Suprapubic skin (tissue), 4 donors: ENCODE measurements around the gene SWAP70. TPM values are rescaled to one million over a fixed set of nuclear protein-coding genes. Genes with fewer than 3 reads are reported as not detected.

Source experiments
- DNase-seq, 2 donors: peaks; one replicate each; pipeline ENCODE4 v3.0.0-alpha.2; 2019; ENCODE audit warnings: low spot score in 2 of 2
- H3K27ac ChIP-seq: fragments of 200-600 bp; sonication (generic); one replicate; pipeline ENCODE4 v1.5.1; 2019
- H3K27me3 ChIP-seq: fragments of 200-600 bp; sonication (generic); one replicate; pipeline ENCODE4 v1.5.1; 2019
- H3K36me3 ChIP-seq: fragments of 200-600 bp; sonication (generic); one replicate; pipeline ENCODE4 v1.5.1; 2019
- H3K4me1 ChIP-seq: fragments of 200-600 bp; sonication (generic); one replicate; pipeline ENCODE4 v1.5.1; 2019
- H3K4me3 ChIP-seq: fragments of 200-600 bp; sonication (generic); one replicate; pipeline ENCODE4 v1.5.1; 2019; ENCODE audit warnings: mild to moderate bottlenecking
- H3K9me3 ChIP-seq: fragments of 200-600 bp; sonication (generic); one replicate; pipeline ENCODE4 v1.5.1; 2019
- CTCF ChIP-seq, 2 donors: fragments of 200-600 bp in 1 of 2; fragments of 450-650 bp in 1 of 2; sonication (generic) in 1 of 2; IDR thresholded peaks; one replicate each; pipeline ENCODE4 v1.5.1; 2016 to 2019; ENCODE audit warnings: antibody characterized with exemption in 2 of 2, mild to moderate bottlenecking in 1 of 2, moderate library complexity in 1 of 2
- EP300 ChIP-seq: sonication (generic); formaldehyde crosslinking; IDR thresholded peaks from one replicate; pipeline ENCODE4 v1.6.1; 2017; ENCODE audit warnings: antibody characterized with exemption
- POLR2A ChIP-seq, 2 donors: fragments of 450-650 bp; IDR thresholded peaks; one replicate each; pipeline ENCODE4 v1.6.1; 2017; ENCODE audit warnings: antibody characterized with exemption in 2 of 2, mild to moderate bottlenecking in 2 of 2, moderate library complexity in 2 of 2
- POLR2AphosphoS5 ChIP-seq, 3 donors: sonication (generic); formaldehyde crosslinking; IDR thresholded peaks; one replicate each; pipeline ENCODE4 v1.6.1; 2017; ENCODE audit warnings: antibody characterized with exemption in 3 of 3
- WGBS: methylation state at CpG from one replicate; pipeline ENCODE4 v1.1.5; 2018; 5-methylcytosine and 5-hydroxymethylcytosine counted together
- total RNA-seq, 4 donors: library from RNA; depleted of rRNA; stranded (reverse); fragments of >200 nt; gene quantifications; one replicate each; pipeline ENCODE4 v1.1.0, GENCODE V29; 2016

The SWAP70 gene
- total RNA-seq, 4 donors from 2014 or later = 27.6 to 64.9 (median 35.8) TPM

DNA sequence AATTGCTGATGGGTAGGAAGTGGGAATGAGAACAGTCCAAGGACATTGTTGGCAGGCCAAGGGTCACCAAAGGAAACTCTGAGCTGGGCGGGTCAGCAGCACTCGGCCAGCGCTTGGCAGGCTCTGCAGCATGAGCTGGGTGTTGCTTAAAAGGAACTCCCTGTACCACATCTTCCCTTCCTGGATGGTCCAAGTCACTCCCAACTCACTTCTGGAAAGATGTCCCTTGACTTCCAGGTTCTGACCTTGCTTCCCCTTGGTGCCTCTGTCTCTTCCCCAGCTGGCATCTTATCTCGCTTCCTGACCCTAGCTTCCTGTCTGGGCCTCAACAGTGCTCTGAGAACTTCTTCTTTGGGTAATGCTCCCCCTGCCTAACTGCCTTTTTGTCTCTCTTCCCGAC lies 24.8 kb upstream of the SWAP70 start:
- peaks cover 15% of the 10 kb centered on the region for H3K4me1 ChIP-seq
- WGBS = 57% methylated on average over 5 of the region's 5 CpGs
- DNase-seq = peak in 1 of 2 donors; percentile 80
- no peaks in the 10 kb centered on the region for H3K36me3 ChIP-seq
- H3K4me3 ChIP-seq = no peak overlapping the region
- no peaks in the 10 kb centered on the region for H3K27me3 ChIP-seq
- H3K27ac ChIP-seq = peak overlapping the region; percentile 45
- TF ChIP-seq CTCF (IDR thresholded peaks at IDR 0.05) (no peak), POLR2AphosphoS5 (IDR thresholded peaks at IDR 0.05) (peak in 1 of 3 donors; percentile 21)
- H3K9me3 ChIP-seq = no peaks in the 10 kb centered on the region

- peaks cover 15% of the 10 kb centered on the region for H3K4me1 ChIP-seq
- H3K4me3 ChIP-seq = no peak overlapping the region
- H3K9me3 ChIP-seq = no peaks in the 10 kb centered on the region
- TF ChIP-seq POLR2AphosphoS5 (IDR thresholded peaks at IDR 0.05) (no peak), POLR2A (IDR thresholded peaks at IDR 0.05) (no peak), CTCF (IDR thresholded peaks at IDR 0.05) (no peak)
- 84% methylated on average over 4 of the region's 4 CpGs for WGBS
- H3K27ac ChIP-seq = peak overlapping the region; percentile 45
- no peaks in the 10 kb centered on the region for H3K36me3 ChIP-seq
- no peaks in the 10 kb centered on the region for H3K27me3 ChIP-seq
- DNase-seq = peak in 1 of 2 donors; percentile 48
Observed at GRCh38 chr11:9639985-9640384, 23.9 kb upstream of the SWAP70 start.

- Histone ChIP-seq H3K27ac (no peak overlapping the region), H3K4me3 (no peak overlapping the region), H3K4me1 (peaks cover 15% of the 10 kb centered on the region), H3K36me3 (no peaks in the 10 kb centered on the region), H3K9me3 (no peaks in the 10 kb centered on the region), H3K27me3 (no peaks in the 10 kb centered on the region)
- WGBS = 80% methylated on average over 2 of the region's 2 CpGs
- DNase-seq = no peak
- TF ChIP-seq EP300 (no peak), CTCF (IDR thresholded peaks at IDR 0.05) (no peak), POLR2A (IDR thresholded peaks at IDR 0.05) (no peak), POLR2AphosphoS5 (IDR thresholded peaks at IDR 0.05) (no peak)
Observed at GRCh38 chr11:9642894-9643293, 21.0 kb upstream of the SWAP70 start.

DNA sequence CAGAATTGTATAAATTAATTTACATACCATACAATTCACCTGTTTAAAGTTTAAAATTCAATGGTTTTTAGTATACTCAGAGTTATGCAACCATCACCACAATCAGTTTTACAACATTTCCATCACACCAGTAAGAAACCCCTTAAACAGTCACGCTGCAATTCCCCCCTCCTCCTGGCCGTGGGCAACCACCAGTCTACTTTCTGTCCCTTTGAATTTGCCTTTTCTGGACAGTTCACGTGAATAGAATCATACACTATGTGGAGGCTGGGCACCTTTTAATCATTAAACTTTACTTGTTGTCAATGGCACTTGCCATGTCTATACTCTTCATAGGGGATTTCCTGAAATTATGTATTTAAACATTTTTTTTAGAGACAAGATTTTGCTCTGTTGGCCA lies 20.1 kb upstream of the SWAP70 start:
- no peak overlapping the region for H3K27ac ChIP-seq
- 81% methylated on average over 3 of the region's 3 CpGs for WGBS
- H3K4me1 ChIP-seq = peaks cover 13% of the 10 kb centered on the region
- H3K9me3 ChIP-seq = no peaks in the 10 kb centered on the region
- TF ChIP-seq CTCF (IDR thresholded peaks at IDR 0.05) = no peak
- TF ChIP-seq POLR2A (IDR thresholded peaks at IDR 0.05) = no peak
- H3K4me3 ChIP-seq = no peak overlapping the region
- H3K27me3 ChIP-seq = no peaks in the 10 kb centered on the region
- DNase-seq = no peak
- H3K36me3 ChIP-seq = no peaks in the 10 kb centered on the region

- Histone ChIP-seq H3K9me3 (no peaks in the 10 kb centered on the region), H3K36me3 (no peaks in the 10 kb centered on the region), H3K4me1 (no peaks in the 10 kb centered on the region), H3K4me3 (no peak overlapping the region), H3K27ac (no peak overlapping the region), H3K27me3 (no peaks in the 10 kb centered on the region)
- WGBS = 87% methylated on average over 1 of the region's 1 CpG
- TF ChIP-seq POLR2AphosphoS5 (IDR thresholded peaks at IDR 0.05) (no peak), CTCF (IDR thresholded peaks at IDR 0.05) (no peak), POLR2A (IDR thresholded peaks at IDR 0.05) (no peak), EP300 (no peak)
- no peak for DNase-seq
Observed at GRCh38 chr11:9645881-9646280, 18.0 kb upstream of the SWAP70 start.
